ENCODE measurements around the gene CFAP92. TPM values are rescaled to one million over a fixed set of nuclear protein-coding genes. Genes with fewer than 3 reads are reported as not detected.

The CFAP92 gene
- total RNA-seq, 1 donor from 2014 or later, result 2.7 TPM

DNA sequence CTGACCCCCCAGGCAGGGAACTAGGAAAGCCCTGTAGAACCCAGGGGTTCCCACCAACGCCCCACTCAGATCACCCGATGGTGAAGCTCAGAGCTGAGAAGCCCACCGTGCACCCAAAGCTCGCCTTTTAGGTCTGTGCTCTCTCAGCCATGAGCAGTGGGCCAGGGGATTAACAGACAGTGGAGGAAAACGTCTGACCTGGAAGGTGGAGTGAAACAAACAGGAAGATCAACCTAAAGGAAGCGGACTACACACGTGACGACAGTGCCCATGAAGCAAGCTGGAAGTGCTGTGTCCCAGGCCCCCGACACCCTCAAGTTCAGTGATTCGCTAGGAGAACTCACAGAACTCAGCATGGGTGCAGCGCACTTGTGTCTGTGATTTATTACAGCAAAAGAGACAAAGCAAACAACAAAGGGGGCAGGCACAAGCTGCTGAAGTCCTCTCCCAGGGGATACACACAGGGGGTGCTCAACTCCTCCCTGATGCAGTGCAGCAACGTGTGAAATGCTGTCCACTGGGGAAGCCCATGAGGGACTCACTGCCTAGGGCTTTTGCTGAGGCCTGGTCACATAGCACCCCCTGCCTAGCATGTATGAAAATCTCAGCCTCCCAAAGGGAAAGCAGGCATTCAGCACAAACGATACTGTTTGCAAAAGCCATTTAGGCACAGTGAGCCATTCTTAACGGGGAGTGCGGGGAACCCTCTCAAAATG is 43.5 kb downstream of the CFAP92 start:
- no peak overlapping the region for H3K4me3 Mint-ChIP-seq (ENCODE audit: low read depth)
- DNase-seq (ENCODE audit: low spot score, unreplicated experiment), result no peak
- no peaks in the 10 kb centered on the region for H3K27me3 Mint-ChIP-seq
- peak overlapping the region; percentile 80 for H3K27ac Mint-ChIP-seq
- TF ChIP-seq, protein P1, sequence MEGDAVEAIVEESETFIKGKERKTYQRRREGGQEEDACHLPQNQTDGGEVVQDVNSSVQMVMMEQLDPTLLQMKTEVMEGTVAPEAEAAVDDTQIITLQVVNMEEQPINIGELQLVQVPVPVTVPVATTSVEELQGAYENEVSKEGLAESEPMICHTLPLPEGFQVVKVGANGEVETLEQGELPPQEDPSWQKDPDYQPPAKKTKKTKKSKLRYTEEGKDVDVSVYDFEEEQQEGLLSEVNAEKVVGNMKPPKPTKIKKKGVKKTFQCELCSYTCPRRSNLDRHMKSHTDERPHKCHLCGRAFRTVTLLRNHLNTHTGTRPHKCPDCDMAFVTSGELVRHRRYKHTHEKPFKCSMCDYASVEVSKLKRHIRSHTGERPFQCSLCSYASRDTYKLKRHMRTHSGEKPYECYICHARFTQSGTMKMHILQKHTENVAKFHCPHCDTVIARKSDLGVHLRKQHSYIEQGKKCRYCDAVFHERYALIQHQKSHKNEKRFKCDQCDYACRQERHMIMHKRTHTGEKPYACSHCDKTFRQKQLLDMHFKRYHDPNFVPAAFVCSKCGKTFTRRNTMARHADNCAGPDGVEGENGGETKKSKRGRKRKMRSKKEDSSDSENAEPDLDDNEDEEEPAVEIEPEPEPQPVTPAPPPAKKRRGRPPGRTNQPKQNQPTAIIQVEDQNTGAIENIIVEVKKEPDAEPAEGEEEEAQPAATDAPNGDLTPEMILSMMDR (IDR thresholded peaks at IDR 0.05; ENCODE audit: unreplicated experiment), result peak; percentile 38
- H3K9me3 Mint-ChIP-seq (ENCODE audit: low read depth), result no peaks in the 10 kb centered on the region
- H3K36me3 Mint-ChIP-seq (ENCODE audit: insufficient read depth), result peaks cover 1% of the 10 kb centered on the region
- peaks cover 7% of the 10 kb centered on the region for H3K4me1 Mint-ChIP-seq (ENCODE audit: low read depth)

DNA sequence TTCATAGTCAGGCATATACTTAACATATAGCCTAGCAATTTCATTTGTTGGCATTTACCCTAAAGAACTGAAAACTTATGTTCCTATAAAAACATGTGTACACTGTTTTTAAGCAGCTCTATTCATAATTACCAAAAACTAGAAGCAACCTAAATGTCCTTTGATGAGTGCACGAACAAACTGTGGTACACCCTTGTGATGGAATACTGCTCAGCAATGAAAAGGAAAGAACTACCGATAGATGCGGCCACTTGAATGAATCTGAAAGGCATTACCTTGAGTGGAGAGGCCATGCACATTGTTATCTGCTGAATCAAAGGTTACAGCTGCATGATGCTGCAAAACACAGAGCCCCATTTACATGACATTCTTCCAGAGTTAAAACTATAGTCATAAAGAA is 44.7 kb downstream of the CFAP92 start:
- TF ChIP-seq, protein P1 (IDR thresholded peaks at IDR 0.05; ENCODE audit: unreplicated experiment), result no peak
- DNase-seq (ENCODE audit: low spot score, unreplicated experiment), result no peak
- H3K4me1 Mint-ChIP-seq (ENCODE audit: low read depth), result peaks cover 7% of the 10 kb centered on the region
- no peaks in the 10 kb centered on the region for H3K9me3 Mint-ChIP-seq (ENCODE audit: low read depth)
- H3K27ac Mint-ChIP-seq, result no peak overlapping the region
- H3K4me3 Mint-ChIP-seq (ENCODE audit: low read depth), result no peak overlapping the region
- H3K27me3 Mint-ChIP-seq, result no peaks in the 10 kb centered on the region
- peaks cover 1% of the 10 kb centered on the region for H3K36me3 Mint-ChIP-seq (ENCODE audit: insufficient read depth)

DNA sequence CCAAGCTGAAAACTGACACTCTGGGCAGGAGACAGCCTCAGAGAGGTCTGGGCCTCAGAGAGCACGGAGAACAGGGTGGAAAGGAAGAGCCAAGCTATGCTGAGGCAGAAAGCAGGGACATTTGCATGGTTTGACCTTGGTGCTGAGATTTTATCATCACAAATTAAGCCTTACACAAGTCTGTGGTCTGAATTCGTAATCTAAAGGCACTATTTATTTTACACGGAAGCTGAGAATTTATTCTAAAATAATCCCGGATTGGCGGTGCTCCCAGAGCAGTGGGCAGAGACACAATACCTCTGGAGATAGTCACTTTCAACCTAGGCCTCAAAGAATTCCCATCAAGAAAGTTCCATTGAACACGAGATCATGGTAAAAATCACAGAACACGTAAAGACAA is 47.5 kb downstream of the CFAP92 start:
- Mint-ChIP-seq H3K27ac (no peak overlapping the region), H3K9me3 (ENCODE audit: low read depth) (no peaks in the 10 kb centered on the region), H3K36me3 (ENCODE audit: insufficient read depth) (no peaks in the 10 kb centered on the region), H3K4me3 (ENCODE audit: low read depth) (no peak overlapping the region), H3K4me1 (ENCODE audit: low read depth) (peaks cover 7% of the 10 kb centered on the region), H3K27me3 (no peaks in the 10 kb centered on the region)
- DNase-seq (ENCODE audit: low spot score, unreplicated experiment), result no peak
- TF ChIP-seq, protein P1 (IDR thresholded peaks at IDR 0.05; ENCODE audit: unreplicated experiment), result no peak

DNA sequence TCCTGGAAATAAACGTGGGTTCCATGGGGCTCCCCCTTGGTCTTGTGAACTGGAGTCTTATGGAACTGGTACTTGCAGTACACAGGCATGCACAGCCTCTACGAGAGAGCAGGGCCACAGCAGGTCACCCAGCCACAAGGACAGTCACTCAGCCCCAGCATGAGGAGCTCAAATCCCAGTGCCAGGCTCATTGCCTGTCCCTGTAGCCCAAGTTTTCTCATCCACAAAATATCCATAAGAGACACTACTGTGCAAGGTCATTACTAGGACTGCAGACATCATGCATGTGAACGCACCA is 48.0 kb downstream of the CFAP92 start:
- H3K27me3 Mint-ChIP-seq, result no peaks in the 10 kb centered on the region
- TF ChIP-seq, protein P1 (IDR thresholded peaks at IDR 0.05; ENCODE audit: unreplicated experiment), result no peak
- no peak for DNase-seq (ENCODE audit: low spot score, unreplicated experiment)

DNA sequence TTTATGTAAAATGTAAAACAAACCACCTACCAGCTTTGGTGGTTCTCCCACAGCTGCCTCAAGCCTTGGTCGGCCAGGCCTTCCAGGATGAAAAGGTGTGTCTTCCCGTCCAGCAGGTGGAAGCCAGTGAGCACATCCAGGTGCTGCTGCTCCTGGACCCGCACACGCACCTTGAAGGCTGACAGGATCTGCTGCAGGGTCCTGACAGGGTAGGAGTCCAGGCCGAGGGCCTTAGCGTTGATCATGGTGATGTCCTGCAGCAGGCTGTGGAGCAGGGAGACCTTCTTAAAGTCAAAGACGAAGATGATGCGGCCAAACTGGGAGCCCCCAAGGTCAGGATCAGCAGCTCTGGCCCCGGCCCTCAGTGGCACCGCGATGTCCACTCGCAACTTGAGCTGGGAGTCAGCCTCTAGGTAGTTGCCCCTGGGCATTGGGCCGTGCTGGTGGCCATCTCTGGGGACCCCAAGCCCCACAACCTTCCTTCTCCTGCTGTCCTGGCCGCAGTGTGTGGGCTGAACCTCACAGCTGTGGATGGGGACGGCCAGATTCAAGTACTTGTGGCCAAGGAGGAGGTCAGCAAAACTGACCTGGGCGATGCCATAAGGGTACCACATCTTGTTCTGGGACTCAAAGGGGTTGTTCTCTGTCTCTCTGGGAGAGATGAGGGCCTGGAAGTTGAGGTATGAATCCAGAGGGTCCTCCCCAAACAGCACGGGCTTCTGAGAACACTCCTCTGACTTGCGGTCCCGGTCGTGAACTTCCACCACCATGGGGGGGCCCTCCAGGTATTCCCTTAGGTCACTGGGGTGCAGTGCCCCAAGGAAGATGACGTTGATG is 48.6 kb downstream of the CFAP92 start:
- Mint-ChIP-seq H3K27me3 (no peaks in the 10 kb centered on the region), H3K36me3 (ENCODE audit: insufficient read depth) (no peaks in the 10 kb centered on the region), H3K4me3 (ENCODE audit: low read depth) (no peak overlapping the region), H3K27ac (no peak overlapping the region), H3K4me1 (ENCODE audit: low read depth) (peaks cover 1% of the 10 kb centered on the region), H3K9me3 (ENCODE audit: low read depth) (no peaks in the 10 kb centered on the region)
- TF ChIP-seq, protein P1 (IDR thresholded peaks at IDR 0.05; ENCODE audit: unreplicated experiment), result no peak
- no peak for DNase-seq (ENCODE audit: low spot score, unreplicated experiment)

More for the DNA sequence above, 48.0 kb downstream of the CFAP92 start:
- no peak overlapping the region for H3K4me3 Mint-ChIP-seq (ENCODE audit: low read depth)
- H3K27ac Mint-ChIP-seq, result no peak overlapping the region
- H3K4me1 Mint-ChIP-seq (ENCODE audit: low read depth), result peaks cover 6% of the 10 kb centered on the region
- H3K9me3 Mint-ChIP-seq (ENCODE audit: low read depth), result no peaks in the 10 kb centered on the region
- no peaks in the 10 kb centered on the region for H3K36me3 Mint-ChIP-seq (ENCODE audit: insufficient read depth)
